Fibroblast of skin of scalp (primary cell): ENCODE measurements around the gene CHRNA7. TPM values are rescaled to one million over a fixed set of nuclear protein-coding genes. Genes with fewer than 3 reads are reported as not detected.

Experiments
- DNase-seq: peaks from one replicate; pipeline ENCODE4 v3.0.0-alpha.2; 2013
- polyA plus RNA-seq, 2 experiments: library from polyadenylated mRNA; unstranded; fragments of 120-200 nt; gene quantifications; one replicate each; pipeline ENCODE4 v1.2.1, GENCODE V29; 2013; ENCODE audit not compliant: insufficient read length in 2 of 2

Gene CHRNA7
- polyA plus RNA-seq (2013, experiment 1 of 2; ENCODE audit: insufficient read length): 0.20 TPM
- polyA plus RNA-seq (2013, experiment 2 of 2; ENCODE audit: insufficient read length): 0.46 TPM

- peak; percentile 57 for DNase-seq
These were observed at the start of gene CHRNA7 for GRCh38 chr15:32029862-32030781. Gene CHRNA7, plus strand, starts transcription at chr15:32030515. Its CDS starts 80 bp downstream, at chr15:32030595.

GRCh38 chr15:31985607-31986006 is 44.7 kb upstream of the CHRNA7 start:
- DNase-seq: no peak

GRCh38 chr15:31993062-31993461 is 37.3 kb upstream of the CHRNA7 start:
- DNase-seq: no peak

- no peak for DNase-seq
These were observed 32.6 kb upstream of the CHRNA7 start for GRCh38 chr15:31997711-31998110.

DNA sequence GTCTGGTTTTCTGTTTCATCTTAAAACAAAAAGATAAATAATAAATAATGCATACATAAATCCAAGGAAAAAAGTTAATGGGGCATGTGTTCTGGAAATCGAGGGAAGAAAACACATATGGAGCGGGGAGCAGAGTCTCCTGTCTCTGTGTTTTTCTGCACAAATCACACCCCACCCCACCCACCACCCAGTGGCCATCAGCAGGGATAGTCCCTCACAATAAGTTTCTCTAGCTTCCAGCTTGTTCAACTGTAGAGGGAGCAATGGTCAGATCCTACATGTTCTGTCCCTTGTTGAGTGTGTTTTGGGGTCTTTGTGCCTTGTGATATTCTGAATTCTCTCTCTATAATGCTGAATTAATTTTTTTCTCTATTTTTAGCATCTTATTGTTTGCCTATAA is 26.8 kb upstream of the CHRNA7 start:
- DNase-seq: no peak

- DNase-seq: no peak
These were observed 26.1 kb upstream of the CHRNA7 start for GRCh38 chr15:32004249-32004648.

DNA sequence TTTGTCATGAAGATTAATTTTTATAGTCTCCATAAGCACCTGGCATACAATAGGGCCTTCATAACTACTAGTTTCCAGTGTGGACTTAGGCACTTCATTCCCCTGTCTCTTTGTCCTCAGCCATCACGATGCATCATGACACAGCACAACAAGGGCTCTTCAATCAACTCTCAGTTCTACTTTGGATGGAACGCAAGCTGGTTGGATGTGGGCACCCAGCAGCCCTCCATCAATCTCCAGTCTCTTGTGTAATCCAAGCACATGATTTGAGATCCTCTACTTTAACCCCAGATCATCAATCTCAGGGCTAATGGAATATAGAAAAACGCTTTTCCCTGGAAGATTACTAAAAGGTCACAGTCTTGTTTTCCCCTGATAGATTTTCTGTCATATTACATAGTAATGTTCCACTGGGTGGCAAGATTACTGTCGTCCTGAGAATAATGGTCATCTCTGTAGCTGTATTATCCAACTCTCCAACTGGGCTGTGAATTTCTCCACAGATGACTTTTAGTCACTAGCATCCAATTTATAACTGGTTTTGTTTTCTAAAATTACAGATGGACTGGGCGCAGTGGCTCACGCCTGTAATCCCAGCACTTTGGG is 22.9 kb upstream of the CHRNA7 start:
- no peak for DNase-seq

GRCh38 chr15:32014953-32015352 is 15.4 kb upstream of the CHRNA7 start:
- no peak for DNase-seq

- DNase-seq: no peak
These were observed 10.2 kb upstream of the CHRNA7 start for GRCh38 chr15:32020156-32020555.

DNA sequence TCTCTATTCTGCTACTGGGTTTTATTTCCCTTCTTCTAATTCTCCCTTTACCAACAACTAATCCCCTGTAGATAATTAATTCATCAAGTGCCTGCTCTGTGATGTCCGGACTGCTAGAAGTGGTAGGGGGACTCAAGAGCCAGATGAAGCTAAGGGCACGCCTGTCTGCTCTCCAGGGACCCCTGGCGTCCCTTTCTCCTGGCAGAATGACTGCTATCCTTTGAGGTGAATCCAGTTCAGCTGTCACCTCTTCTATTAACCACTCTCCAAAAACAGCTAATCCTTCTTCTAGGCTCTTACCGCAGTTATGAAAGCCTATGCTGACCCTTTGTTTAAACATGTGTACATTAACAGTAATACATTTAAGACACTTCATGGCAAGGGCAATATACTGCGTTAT is 1.4 kb upstream of the CHRNA7 start:
- DNase-seq: no peak

DNA sequence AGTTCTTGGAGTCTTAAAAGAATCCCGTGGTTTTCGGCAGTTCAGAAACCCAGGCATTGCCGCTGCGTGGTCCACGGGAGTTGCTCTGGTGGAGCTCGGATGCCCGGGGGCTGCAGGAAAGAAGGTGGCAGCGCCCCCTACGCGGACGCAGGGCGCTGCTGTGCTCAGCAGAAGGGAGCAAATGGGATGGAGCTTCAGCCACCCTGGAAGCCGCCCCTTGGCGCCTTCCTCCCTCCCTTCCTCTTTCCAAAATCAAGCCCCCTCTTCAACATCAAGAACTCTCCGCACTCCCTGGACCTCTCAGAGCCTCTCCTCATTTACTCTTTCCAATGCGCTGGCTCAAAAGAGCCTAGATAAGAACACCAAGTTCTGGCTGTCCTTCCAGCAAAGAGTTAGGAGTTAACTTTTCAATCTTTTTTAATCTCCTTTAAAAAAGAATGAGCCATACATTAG is 880 bp upstream of the CHRNA7 start:
- DNase-seq: peak; percentile 22

DNA sequence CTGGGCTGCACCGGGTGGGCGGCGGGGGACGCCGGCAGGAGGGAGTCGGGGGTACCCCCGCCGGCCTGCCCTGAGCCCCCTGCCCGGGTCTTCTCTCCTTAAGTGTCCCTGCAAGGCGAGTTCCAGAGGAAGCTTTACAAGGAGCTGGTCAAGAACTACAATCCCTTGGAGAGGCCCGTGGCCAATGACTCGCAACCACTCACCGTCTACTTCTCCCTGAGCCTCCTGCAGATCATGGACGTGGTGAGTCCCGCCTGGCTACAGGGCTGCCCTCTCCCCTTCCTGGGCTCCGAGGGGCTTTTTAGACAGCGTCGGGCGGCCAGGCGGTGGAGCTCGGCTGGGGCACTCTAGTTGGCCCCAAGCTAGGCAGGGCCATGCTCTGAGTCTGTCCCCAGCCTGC is 480 bp downstream of the CHRNA7 start:
- no peak for DNase-seq

DNA sequence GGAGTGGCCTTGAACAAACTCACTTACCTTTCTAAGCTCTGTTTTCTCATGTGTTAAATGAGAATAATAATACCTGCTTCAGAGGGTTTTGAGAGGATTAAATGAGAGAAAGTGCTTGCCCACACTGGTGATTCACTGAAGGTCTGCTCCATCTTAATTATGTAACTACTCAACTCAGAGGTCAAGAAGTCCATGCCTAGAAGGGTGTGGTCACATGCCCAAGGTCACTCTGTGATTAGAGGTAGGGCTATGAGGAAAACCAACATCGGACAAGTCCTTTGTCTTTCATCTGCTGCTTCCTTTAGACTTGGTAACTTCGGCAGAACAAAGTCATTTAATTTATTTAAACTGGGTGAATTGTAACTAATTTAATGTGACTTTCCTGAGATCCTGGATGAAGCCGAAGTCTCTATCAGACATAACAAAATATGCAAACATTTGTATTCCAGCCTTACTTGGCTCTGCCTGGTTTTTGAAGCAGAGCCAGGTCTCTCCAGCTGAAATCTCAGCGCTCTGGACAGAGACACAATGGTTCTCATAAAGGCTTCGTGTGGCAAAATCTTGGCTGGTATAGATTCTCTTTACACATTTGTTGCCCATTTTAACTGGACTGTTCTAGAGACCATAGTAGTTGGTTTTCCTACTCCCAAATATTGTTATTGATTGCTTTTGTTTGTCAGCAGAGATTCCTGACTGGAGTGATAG is 3.0 kb downstream of the CHRNA7 start:
- DNase-seq: no peak

DNA sequence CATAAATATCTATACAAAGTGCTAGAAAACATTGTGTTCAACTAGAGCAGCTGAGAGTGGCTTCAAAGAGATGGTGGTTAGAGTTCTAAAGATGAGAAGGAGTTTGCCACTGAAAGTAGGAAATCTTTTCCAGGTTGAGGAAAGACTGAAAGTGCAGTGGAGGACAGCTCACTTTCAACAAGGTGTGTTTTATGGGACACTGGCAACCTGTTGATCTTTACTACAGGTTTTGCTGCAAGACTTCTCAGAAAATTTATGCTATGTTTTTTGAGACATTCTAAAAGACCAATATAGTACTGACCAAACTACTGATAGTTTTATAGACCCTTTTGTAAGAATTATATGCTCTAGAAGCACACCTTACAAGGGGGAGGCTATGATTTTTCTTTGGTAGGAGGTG is 3.8 kb downstream of the CHRNA7 start:
- DNase-seq: no peak

GRCh38 chr15:32035285-32035684 is 5.0 kb downstream of the CHRNA7 start:
- no peak for DNase-seq

GRCh38 chr15:32036971-32037370 is 6.7 kb downstream of the CHRNA7 start:
- DNase-seq: no peak

DNA sequence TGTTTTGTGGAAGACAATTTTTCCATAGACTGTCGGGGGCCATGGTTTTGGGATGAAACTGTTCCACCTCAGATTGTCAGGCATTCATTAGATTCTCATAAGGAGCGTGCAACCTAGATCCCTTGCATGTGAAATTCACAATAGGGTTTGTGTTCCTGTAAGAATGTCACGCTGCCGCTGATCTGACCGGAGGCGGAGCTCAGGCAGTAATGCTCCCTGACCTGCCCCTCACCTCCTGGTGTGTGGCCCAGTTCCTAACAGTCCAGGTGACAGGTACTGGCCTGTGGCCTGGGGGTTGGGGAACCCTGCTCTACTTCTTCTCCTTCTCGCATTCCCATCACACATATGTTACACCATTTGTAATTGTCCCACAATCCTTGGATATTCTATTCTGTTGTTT is 11.0 kb downstream of the CHRNA7 start:
- DNase-seq: no peak

DNA sequence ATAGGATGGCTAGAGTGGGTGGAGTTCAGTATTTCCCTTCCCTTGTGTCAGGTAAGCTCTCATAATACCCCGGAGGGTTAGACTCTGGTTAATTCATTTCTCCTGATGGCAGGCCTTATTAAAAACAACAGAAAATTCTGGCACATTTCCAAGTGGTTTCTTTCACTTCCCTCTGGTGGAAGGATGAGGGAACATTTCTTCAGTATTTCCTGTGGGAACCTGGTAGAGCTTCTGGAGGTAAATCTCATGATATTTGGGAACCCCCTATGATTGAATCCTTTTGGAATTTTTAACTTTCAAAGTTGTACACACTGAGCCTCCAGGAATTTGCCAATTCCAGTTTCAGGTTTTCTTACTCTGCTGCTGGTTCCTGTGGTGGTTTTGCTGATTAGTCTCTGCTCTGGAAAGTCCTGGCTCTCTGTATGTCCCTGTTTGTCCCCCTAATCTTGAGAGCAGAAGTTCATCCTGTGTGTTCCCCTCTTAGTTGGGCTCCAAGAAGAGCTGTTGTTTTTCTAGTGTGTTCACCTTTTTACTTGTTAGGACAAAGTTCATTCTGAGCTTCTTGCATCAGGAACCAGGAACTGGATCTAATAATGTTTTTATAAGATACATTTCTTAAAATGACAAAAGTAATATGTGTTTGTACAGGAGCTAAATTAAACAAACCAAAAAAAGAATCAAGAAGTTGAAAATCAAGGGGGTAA is 12.1 kb downstream of the CHRNA7 start:
- peak; percentile 32 for DNase-seq

DNA sequence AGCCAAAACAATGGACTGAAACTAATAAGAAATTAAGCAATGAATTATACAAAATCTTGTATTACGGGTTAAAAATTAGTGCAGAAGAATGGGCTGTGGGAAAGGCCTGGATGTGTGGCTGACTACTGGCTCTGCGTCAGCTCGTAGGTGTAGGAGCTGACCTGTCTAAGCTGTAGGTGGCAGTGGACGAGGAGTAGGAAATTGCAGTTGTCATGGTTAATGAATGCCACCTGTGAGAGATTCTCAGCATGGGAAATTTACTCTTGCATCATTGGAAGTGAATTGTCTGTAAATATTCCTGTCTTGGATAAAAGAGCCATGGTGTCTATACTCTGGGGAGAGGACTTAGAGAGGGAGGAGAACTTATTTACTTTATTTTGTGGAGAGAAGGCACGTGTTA is 23.4 kb downstream of the CHRNA7 start:
- no peak for DNase-seq

DNA sequence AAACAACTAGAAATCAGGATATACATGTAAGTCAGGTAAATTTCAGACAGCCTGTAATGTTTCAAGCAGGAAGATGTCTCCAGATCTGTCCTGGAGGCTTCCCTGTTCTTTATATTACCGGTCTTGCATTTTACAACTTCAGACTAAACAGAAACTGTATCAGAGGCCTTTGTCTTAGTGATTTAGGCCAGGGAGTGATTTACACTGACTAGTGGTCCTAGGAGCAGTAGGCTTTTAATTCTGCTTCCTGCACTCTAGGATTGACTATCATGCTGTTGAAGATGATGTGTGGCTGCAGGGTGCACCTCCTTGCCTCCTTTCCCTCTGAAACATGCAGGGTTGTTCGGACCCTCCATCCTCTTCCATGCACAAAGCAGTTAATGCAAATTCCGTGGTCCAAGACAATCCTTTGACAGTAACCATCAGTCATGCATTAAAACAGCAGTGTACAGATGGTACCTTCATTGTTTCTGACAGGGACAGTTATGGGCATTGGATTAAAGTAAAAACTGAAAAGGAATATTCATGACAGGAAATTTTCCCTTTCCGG is 27.6 kb downstream of the CHRNA7 start:
- no peak for DNase-seq

GRCh38 chr15:32060706-32061105 is 30.4 kb downstream of the CHRNA7 start:
- DNase-seq: no peak

- DNase-seq: no peak
These were observed 36.8 kb downstream of the CHRNA7 start for GRCh38 chr15:32067115-32067514.
